Neural progenitor cell (in vitro differentiated cells): Measurements from ENCODE around the gene SERGEF. TPM values are rescaled to one million over a fixed set of nuclear protein-coding genes. Genes with fewer than 3 reads are reported as not detected.

Experiments
- DNase-seq: peaks from one replicate; pipeline ENCODE4 v3.0.0-alpha.2; 2016; ENCODE audit warnings: low spot score
- H2AFZ ChIP-seq: fragments of 200-600 bp; sonication (generic); replicated peaks from 2 replicates; pipeline ENCODE4 v1.6.1; 2016; ENCODE audit warnings: antibody characterized with exemption
- H3F3A ChIP-seq: fragments of 200-600 bp; sonication (generic); 2 replicates; pipeline ENCODE4 v1.6.1; 2016; ENCODE audit warnings: antibody characterized with exemption, low read depth
- H3K27ac ChIP-seq: fragments of 200-600 bp; sonication (generic); 2 replicates; pipeline ENCODE4 v1.5.1; 2016; ENCODE audit warnings: mild to moderate bottlenecking
- H3K27me3 ChIP-seq: fragments of 200-600 bp; sonication (generic); 2 replicates; pipeline ENCODE4 v1.6.1; 2016; ENCODE audit warnings: mild to moderate bottlenecking, moderate library complexity
- H3K36me3 ChIP-seq: fragments of 200-600 bp; sonication (generic); 2 replicates; pipeline ENCODE4 v1.5.1; 2016
- H3K4me1 ChIP-seq: fragments of 200-600 bp; sonication (generic); 2 replicates; pipeline ENCODE4 v1.6.1; 2016; ENCODE audit warnings: mixed run types
- H3K4me2 ChIP-seq: fragments of 200-600 bp; sonication (generic); 2 replicates; pipeline ENCODE4 v1.6.1; 2016
- H3K4me3 ChIP-seq: fragments of 200-600 bp; sonication (generic); 2 replicates; pipeline ENCODE4 v1.5.1; 2016
- H3K79me2 ChIP-seq: fragments of 200-600 bp; sonication (generic); 2 replicates; pipeline ENCODE4 v1.6.1; 2016; ENCODE audit warnings: low read depth
- H3K9ac ChIP-seq: fragments of 200-600 bp; sonication (generic); 2 replicates; pipeline ENCODE4 v1.6.1; 2016
- H3K9me3 ChIP-seq: fragments of 200-600 bp; sonication (generic); 2 replicates; pipeline ENCODE4 v1.5.1; 2016; ENCODE audit warnings: low read depth
- H4K20me1 ChIP-seq: fragments of 200-600 bp; sonication (generic); 2 replicates; pipeline ENCODE4 v1.6.1; 2016; ENCODE audit warnings: low read depth
- H3K27ac Mint-ChIP-seq: 3 replicates; pipeline ENCODE4 v1.8.0; 2021; ENCODE audit warnings: mixed read lengths
- H3K27me3 Mint-ChIP-seq: 2 replicates; pipeline ENCODE4 v1.8.0; 2022; ENCODE audit warnings: low read depth, mild to moderate bottlenecking, inconsistent platforms, moderate library complexity, mixed read lengths; ENCODE audit not compliant: insufficient read depth
- H3K36me3 Mint-ChIP-seq: 3 replicates; pipeline ENCODE4 v1.8.0; 2021; ENCODE audit warnings: mixed read lengths
- H3K4me1 Mint-ChIP-seq: 3 replicates; pipeline ENCODE4 v1.8.0; 2021; ENCODE audit warnings: mixed read lengths
- H3K4me3 Mint-ChIP-seq: 3 replicates; pipeline ENCODE4 v1.8.0; 2021; ENCODE audit warnings: mild to moderate bottlenecking, moderate library complexity, mixed read lengths
- H3K9me3 Mint-ChIP-seq: 3 replicates; pipeline ENCODE4 v1.8.0; 2020; ENCODE audit warnings: mixed read lengths
- CTCF ChIP-seq: fragments of 200-600 bp; sonication (generic); IDR thresholded peaks from 2 replicates; pipeline ENCODE4 v1.5.1; 2017; ENCODE audit warnings: antibody characterized with exemption, mild to moderate bottlenecking
- EZH2 ChIP-seq: fragments of 200-600 bp; sonication (generic); IDR thresholded peaks from 2 replicates; pipeline ENCODE4 v1.6.1; 2017; ENCODE audit warnings: antibody characterized with exemption, mild to moderate bottlenecking, moderate library complexity
- EZH2phosphoT487 ChIP-seq: fragments of 200-600 bp; sonication (generic); IDR thresholded peaks from 2 replicates; pipeline ENCODE4 v1.6.1; 2017; ENCODE audit warnings: antibody characterized with exemption
- total RNA-seq: library from RNA; depleted of rRNA; stranded (reverse); fragments of >200 nt; gene quantifications from 2 replicates; pipeline ENCODE4 v1.2.3, GENCODE V29; 2015; ENCODE audit warnings: low replicate concordance

Gene SERGEF
- total RNA-seq, 1 donor from 2014 or later = 35.1 TPM

GRCh38 chr11:18036456-18036855 is 23.6 kb upstream of the SERGEF start:
- TF ChIP-seq EZH2phosphoT487 = no peak
- TF ChIP-seq CTCF = no peak
- TF ChIP-seq EZH2 = no peak
- H3K9me3 Mint-ChIP-seq = no peaks in the 10 kb centered on the region

GRCh38 chr11:18027475-18027874 is 14.6 kb upstream of the SERGEF start:
- Histone ChIP-seq H3K4me1 (no peaks in the 10 kb centered on the region), H3K36me3 (no peaks in the 10 kb centered on the region), H3K79me2 (no peaks in the 10 kb centered on the region), H3K4me3 (no peak overlapping the region), H3K27me3 (no peaks in the 10 kb centered on the region), H3K27ac (no peak overlapping the region), H3K9ac (no peak overlapping the region), H3K9me3 (no peaks in the 10 kb centered on the region), H2AFZ (no peak overlapping the region), H3F3A (no peaks in the 10 kb centered on the region), H3K4me2 (no peak overlapping the region), H4K20me1 (no peaks in the 10 kb centered on the region)
- no peak for TF ChIP-seq EZH2
- TF ChIP-seq EZH2phosphoT487 = no peak
- TF ChIP-seq CTCF = no peak
- no peak for DNase-seq
- Mint-ChIP-seq H3K4me3 (no peak overlapping the region), H3K27me3 (peaks cover 2% of the 10 kb centered on the region), H3K9me3 (no peaks in the 10 kb centered on the region), H3K4me1 (no peaks in the 10 kb centered on the region), H3K36me3 (no peaks in the 10 kb centered on the region), H3K27ac (no peak overlapping the region)

More at GRCh38 chr11:18036456-18036855, 23.6 kb upstream of the SERGEF start:
- Histone ChIP-seq H2AFZ (no peak overlapping the region), H3K36me3 (no peaks in the 10 kb centered on the region), H3K79me2 (no peaks in the 10 kb centered on the region), H3K9ac (no peak overlapping the region), H3K4me1 (no peaks in the 10 kb centered on the region), H3K27ac (no peak overlapping the region), H3F3A (no peaks in the 10 kb centered on the region), H3K9me3 (no peaks in the 10 kb centered on the region), H3K4me3 (no peak overlapping the region), H4K20me1 (no peaks in the 10 kb centered on the region), H3K27me3 (peaks cover 7% of the 10 kb centered on the region), H3K4me2 (no peak overlapping the region)
- Mint-ChIP-seq H3K27me3 (no peaks in the 10 kb centered on the region), H3K4me1 (no peaks in the 10 kb centered on the region), H3K36me3 (no peaks in the 10 kb centered on the region), H3K4me3 (no peak overlapping the region), H3K27ac (no peak overlapping the region)
- DNase-seq = no peak

- Histone ChIP-seq H3K27ac (no peak overlapping the region), H3K4me1 (no peaks in the 10 kb centered on the region), H3K4me3 (no peak overlapping the region), H3K9me3 (no peaks in the 10 kb centered on the region), H2AFZ (no peak overlapping the region), H3K9ac (no peak overlapping the region), H3K27me3 (no peaks in the 10 kb centered on the region), H3K36me3 (no peaks in the 10 kb centered on the region), H3K79me2 (no peaks in the 10 kb centered on the region), H3K4me2 (no peak overlapping the region), H3F3A (no peaks in the 10 kb centered on the region), H4K20me1 (no peaks in the 10 kb centered on the region)
- TF ChIP-seq EZH2 (no peak), CTCF (no peak)
- H3K4me3 Mint-ChIP-seq = no peak overlapping the region
- DNase-seq = no peak
- H3K4me1 Mint-ChIP-seq = no peaks in the 10 kb centered on the region
- no peaks in the 10 kb centered on the region for H3K9me3 Mint-ChIP-seq
- no peaks in the 10 kb centered on the region for H3K36me3 Mint-ChIP-seq
- peaks cover 2% of the 10 kb centered on the region for H3K27me3 Mint-ChIP-seq
- H3K27ac Mint-ChIP-seq = no peak overlapping the region
Measured at GRCh38 chr11:18022419-18022818, 9.6 kb upstream of the SERGEF start.
